ENCODE measurements around the gene PHYKPL.

PHYKPL gene

GRCh38 chr5:178218237-178218776, 14.3 kb downstream of the PHYKPL start:
- Histone ChIP-seq H3K4me2 (ENCODE audit: low read length, poor library complexity, severe bottlenecking) (no peak overlapping the region), H2BK12ac (ENCODE audit: low read length in 2 of 2) (no peak overlapping the region), H2BK120ac (ENCODE audit: low read depth, low read length) (no peak overlapping the region), H2BK15ac (ENCODE audit: low read depth, poor library complexity, severe bottlenecking) (no peak overlapping the region), H4K91ac (ENCODE audit: low read length) (no peak overlapping the region), H2AK5ac (ENCODE audit: low read length, severe bottlenecking) (no peak overlapping the region), H3K4me1 (ENCODE audit: control insufficient read depth, insufficient read depth, low read depth, low read length) (no peaks in the 10 kb centered on the region), H3K9me3 (ENCODE audit: control insufficient read depth, low read length) (no peaks in the 10 kb centered on the region), H3K23ac (ENCODE audit: low read length in 2 of 2) (no peak overlapping the region), H4K8ac (ENCODE audit: low read length) (no peak overlapping the region), H3K4ac (ENCODE audit: low read depth in 1 of 2, low read length in 2 of 2) (no peak overlapping the region), H3K27ac (ENCODE audit: low read length, poor library complexity, severe bottlenecking) (no peak overlapping the region), H3K4me3 (ENCODE audit: insufficient read depth in 1 of 2, low read depth in 1 of 2, low read length in 2 of 2) (no peak overlapping the region), H3K18ac (ENCODE audit: low read depth in 1 of 2, low read length in 2 of 2) (no peak overlapping the region), H3K36me3 (ENCODE audit: control insufficient read depth in 1 of 2, insufficient read depth in 2 of 2, low read depth in 1 of 2, low read length in 2 of 2) (peaks cover 58 to 84% of the 10 kb centered on the region in 2 experiments), H3K79me1 (replicated peaks; ENCODE audit: low read length, poor library complexity, severe bottlenecking) (peaks cover 28% of the 10 kb centered on the region), H2BK5ac (ENCODE audit: low read depth, low read length, poor library complexity, severe bottlenecking) (no peak overlapping the region), H3K27me3 (ENCODE audit: control insufficient read depth in 1 of 2, insufficient read depth in 1 of 2, low read length in 2 of 2) (no peaks in the 10 kb centered on the region), H3K14ac (ENCODE audit: low read length in 2 of 2) (no peak overlapping the region), H3K9ac (ENCODE audit: low read length) (no peak overlapping the region), H2AFZ (ENCODE audit: low read depth, low read length) (no peak overlapping the region)
- WGBS: 87% methylated on average over 5 of the region's 5 CpGs
- DNase-seq: no peak

- H3K27me3 ChIP-seq (ENCODE audit: control insufficient read depth in 1 of 2, insufficient read depth in 1 of 2, low read length in 2 of 2): no peaks in the 10 kb centered on the region
- H3K27ac ChIP-seq (ENCODE audit: low read length, poor library complexity, severe bottlenecking): no peak overlapping the region
- no peak overlapping the region for H3K4me2 ChIP-seq (ENCODE audit: low read length, poor library complexity, severe bottlenecking)
- H2BK120ac ChIP-seq (ENCODE audit: low read depth, low read length): no peak overlapping the region
- H4K91ac ChIP-seq (ENCODE audit: low read length): no peak overlapping the region
- no peak overlapping the region for H3K4ac ChIP-seq (ENCODE audit: low read depth in 1 of 2, low read length in 2 of 2)
- no peak overlapping the region for H3K18ac ChIP-seq (ENCODE audit: low read depth in 1 of 2, low read length in 2 of 2)
- H3K9me3 ChIP-seq (ENCODE audit: control insufficient read depth, low read length): no peaks in the 10 kb centered on the region
- no peak overlapping the region for H2AFZ ChIP-seq (ENCODE audit: low read depth, low read length)
- H3K14ac ChIP-seq (ENCODE audit: low read length in 2 of 2): no peak overlapping the region
- H2BK12ac ChIP-seq (ENCODE audit: low read length in 2 of 2): no peak overlapping the region
- WGBS: 95% methylated on average over 3 of the region's 3 CpGs
- no peak overlapping the region for H4K8ac ChIP-seq (ENCODE audit: low read length)
- H3K36me3 ChIP-seq (ENCODE audit: control insufficient read depth in 1 of 2, insufficient read depth in 2 of 2, low read depth in 1 of 2, low read length in 2 of 2): peaks cover 59 to 84% of the 10 kb centered on the region in 2 experiments
- DNase-seq: no peak
- no peak overlapping the region for H2AK5ac ChIP-seq (ENCODE audit: low read length, severe bottlenecking)
- peaks cover 26% of the 10 kb centered on the region for H3K79me1 ChIP-seq (replicated peaks; ENCODE audit: low read length, poor library complexity, severe bottlenecking)
- no peak overlapping the region for H2BK15ac ChIP-seq (ENCODE audit: low read depth, poor library complexity, severe bottlenecking)
- H3K4me3 ChIP-seq (ENCODE audit: insufficient read depth in 1 of 2, low read depth in 1 of 2, low read length in 2 of 2): no peak overlapping the region
- peaks cover 2% of the 10 kb centered on the region for H3K4me1 ChIP-seq (ENCODE audit: control insufficient read depth, insufficient read depth, low read depth, low read length)
- H3K23ac ChIP-seq (ENCODE audit: low read length in 2 of 2): no peak overlapping the region
- H2BK5ac ChIP-seq (ENCODE audit: low read depth, low read length, poor library complexity, severe bottlenecking): no peak overlapping the region
- no peak overlapping the region for H3K9ac ChIP-seq (ENCODE audit: low read length)
Measured at GRCh38 chr5:178216779-178217178, 15.8 kb downstream of the PHYKPL start.

GRCh38 chr5:178216088-178216534, 16.5 kb downstream of the PHYKPL start:
- peaks cover 29% of the 10 kb centered on the region for H3K79me1 ChIP-seq (replicated peaks; ENCODE audit: low read length, poor library complexity, severe bottlenecking)
- H4K91ac ChIP-seq (ENCODE audit: low read length): no peak overlapping the region
- peaks cover 59 to 84% of the 10 kb centered on the region in 2 experiments for H3K36me3 ChIP-seq (ENCODE audit: control insufficient read depth in 1 of 2, insufficient read depth in 2 of 2, low read depth in 1 of 2, low read length in 2 of 2)
- H3K4me2 ChIP-seq (ENCODE audit: low read length, poor library complexity, severe bottlenecking): no peak overlapping the region
- H4K8ac ChIP-seq (ENCODE audit: low read length): no peak overlapping the region
- DNase-seq: no peak
- H3K9me3 ChIP-seq (ENCODE audit: control insufficient read depth, low read length): no peaks in the 10 kb centered on the region
- H3K23ac ChIP-seq (ENCODE audit: low read length in 2 of 2): no peak overlapping the region
- H3K18ac ChIP-seq (ENCODE audit: low read depth in 1 of 2, low read length in 2 of 2): no peak overlapping the region
- peaks cover 2% of the 10 kb centered on the region for H3K4me1 ChIP-seq (ENCODE audit: control insufficient read depth, insufficient read depth, low read depth, low read length)
- H2BK120ac ChIP-seq (ENCODE audit: low read depth, low read length): no peak overlapping the region
- no peak overlapping the region for H3K4me3 ChIP-seq (ENCODE audit: insufficient read depth in 1 of 2, low read depth in 1 of 2, low read length in 2 of 2)
- no peak overlapping the region for H3K9ac ChIP-seq (ENCODE audit: low read length)
- H3K14ac ChIP-seq (ENCODE audit: low read length in 2 of 2): no peak overlapping the region
- H3K27ac ChIP-seq (ENCODE audit: low read length, poor library complexity, severe bottlenecking): no peak overlapping the region
- H2BK12ac ChIP-seq (ENCODE audit: low read length in 2 of 2): no peak overlapping the region
- no peak overlapping the region for H2AK5ac ChIP-seq (ENCODE audit: low read length, severe bottlenecking)
- 89% methylated on average over 5 of the region's 5 CpGs for WGBS
- H3K27me3 ChIP-seq (ENCODE audit: control insufficient read depth in 1 of 2, insufficient read depth in 1 of 2, low read length in 2 of 2): no peaks in the 10 kb centered on the region
- no peak overlapping the region for H2BK15ac ChIP-seq (ENCODE audit: low read depth, poor library complexity, severe bottlenecking)
- no peak overlapping the region for H2AFZ ChIP-seq (ENCODE audit: low read depth, low read length)
- no peak overlapping the region for H2BK5ac ChIP-seq (ENCODE audit: low read depth, low read length, poor library complexity, severe bottlenecking)
- H3K4ac ChIP-seq (ENCODE audit: low read depth in 1 of 2, low read length in 2 of 2): no peak overlapping the region

GRCh38 chr5:178215280-178216002, 17.2 kb downstream of the PHYKPL start:
- H3K9me3 ChIP-seq (ENCODE audit: control insufficient read depth, low read length): no peaks in the 10 kb centered on the region
- H3K18ac ChIP-seq (ENCODE audit: low read depth in 1 of 2, low read length in 2 of 2): no peak overlapping the region
- peaks cover 2% of the 10 kb centered on the region for H3K4me1 ChIP-seq (ENCODE audit: control insufficient read depth, insufficient read depth, low read depth, low read length)
- no peak overlapping the region for H3K4me3 ChIP-seq (ENCODE audit: insufficient read depth in 1 of 2, low read depth in 1 of 2, low read length in 2 of 2)
- no peak overlapping the region for H3K14ac ChIP-seq (ENCODE audit: low read length in 2 of 2)
- no peak overlapping the region for H2BK5ac ChIP-seq (ENCODE audit: low read depth, low read length, poor library complexity, severe bottlenecking)
- H4K91ac ChIP-seq (ENCODE audit: low read length): no peak overlapping the region
- H3K36me3 ChIP-seq (ENCODE audit: control insufficient read depth in 1 of 2, insufficient read depth in 2 of 2, low read depth in 1 of 2, low read length in 2 of 2): peaks cover 64 to 84% of the 10 kb centered on the region in 2 experiments
- no peak for DNase-seq
- H3K27me3 ChIP-seq (ENCODE audit: control insufficient read depth in 1 of 2, insufficient read depth in 1 of 2, low read length in 2 of 2): no peaks in the 10 kb centered on the region
- no peak overlapping the region for H3K23ac ChIP-seq (ENCODE audit: low read length in 2 of 2)
- H3K9ac ChIP-seq (ENCODE audit: low read length): no peak overlapping the region
- H2AFZ ChIP-seq (ENCODE audit: low read depth, low read length): no peak overlapping the region
- H2AK5ac ChIP-seq (ENCODE audit: low read length, severe bottlenecking): no peak overlapping the region
- no peak overlapping the region for H2BK12ac ChIP-seq (ENCODE audit: low read length in 2 of 2)
- H3K4ac ChIP-seq (ENCODE audit: low read depth in 1 of 2, low read length in 2 of 2): no peak overlapping the region
- no peak overlapping the region for H3K4me2 ChIP-seq (ENCODE audit: low read length, poor library complexity, severe bottlenecking)
- H2BK15ac ChIP-seq (ENCODE audit: low read depth, poor library complexity, severe bottlenecking): no peak overlapping the region
- H4K8ac ChIP-seq (ENCODE audit: low read length): peak overlapping the region; percentile 1
- WGBS: 92% methylated on average over 10 of the region's 13 CpGs
- H3K27ac ChIP-seq (ENCODE audit: low read length, poor library complexity, severe bottlenecking): no peak overlapping the region
- H2BK120ac ChIP-seq (ENCODE audit: low read depth, low read length): no peak overlapping the region
- H3K79me1 ChIP-seq (replicated peaks; ENCODE audit: low read length, poor library complexity, severe bottlenecking): peaks cover 29% of the 10 kb centered on the region

Measured in mesenchymal stem cell (in vitro differentiated cells and primary cell).